ENCODE results near the gene TSHZ2. TPM values are rescaled to one million over a fixed set of nuclear protein-coding genes. Genes with fewer than 3 reads are reported as not detected.

The TSHZ2 gene
- total RNA-seq, 3 donors from 2014 or later (not counting 1 experiment from before 2014, with no cell fraction given) = 1.8 to 1.9 TPM; not detected in 1

- TF ChIP-seq CTCF (IDR thresholded peaks at IDR 0.05) = no peak
- no peaks in the 10 kb centered on the region for H3K4me1 Mint-ChIP-seq
- no peak overlapping the region for H3K27ac ChIP-seq (ENCODE audit: low read length)
- H3K36me3 ChIP-seq (ENCODE audit: control insufficient read depth, insufficient read depth, low read length) = no peaks in the 10 kb centered on the region
- 64% methylated on average over 2 of the region's 2 CpGs for WGBS (ENCODE audit: insufficient coverage)
- intact Hi-C loops (cut with micrococcal nuclease) = no loop called here
- no peak overlapping the region for H3K4me3 Mint-ChIP-seq
- no peak for DNase-seq
- H3K9me3 Mint-ChIP-seq = no peaks in the 10 kb centered on the region
- no peaks in the 10 kb centered on the region for H3K9me3 ChIP-seq (ENCODE audit: control insufficient read depth, insufficient read depth, low read length)
- no peak overlapping the region for H3K27ac Mint-ChIP-seq
- H3K4me3 ChIP-seq (ENCODE audit: low read length) = no peak overlapping the region
- no peaks in the 10 kb centered on the region for H3K27me3 ChIP-seq (ENCODE audit: control insufficient read depth, insufficient read depth, low read length)
- no peaks in the 10 kb centered on the region for H3K36me3 Mint-ChIP-seq
- H3K27me3 Mint-ChIP-seq (ENCODE audit: low read depth in 2 of 2) = peaks cover 3 to 32% of the 10 kb centered on the region in 2 donors
- no peaks in the 10 kb centered on the region for H3K4me1 ChIP-seq (ENCODE audit: control insufficient read depth, insufficient read depth, low read length)
- ATAC-seq = no peak
Measured at GRCh38 chr20:53281557-53282117, 309.5 kb downstream of the TSHZ2 start.

- Mint-ChIP-seq H3K27me3 (ENCODE audit: low read depth in 2 of 2) (peaks cover 3 to 32% of the 10 kb centered on the region in 2 donors), H3K27ac (no peak overlapping the region), H3K9me3 (no peaks in the 10 kb centered on the region), H3K4me1 (no peaks in the 10 kb centered on the region), H3K36me3 (no peaks in the 10 kb centered on the region), H3K4me3 (no peak overlapping the region)
- no peaks in the 10 kb centered on the region for H3K36me3 ChIP-seq (ENCODE audit: control insufficient read depth, insufficient read depth, low read length)
- no peak overlapping the region for H3K4me3 ChIP-seq (ENCODE audit: low read length)
- TF ChIP-seq CTCF (IDR thresholded peaks at IDR 0.05) = no peak
- DNase-seq = no peak
- no peak for ATAC-seq
- H3K9me3 ChIP-seq (ENCODE audit: control insufficient read depth, insufficient read depth, low read length) = no peaks in the 10 kb centered on the region
- H3K4me1 ChIP-seq (ENCODE audit: control insufficient read depth, insufficient read depth, low read length) = no peaks in the 10 kb centered on the region
- intact Hi-C loops (cut with micrococcal nuclease) = no loop called here
- no peaks in the 10 kb centered on the region for H3K27me3 ChIP-seq (ENCODE audit: control insufficient read depth, insufficient read depth, low read length)
- H3K27ac ChIP-seq (ENCODE audit: low read length) = no peak overlapping the region
- 74% methylated on average over 11 of the region's 11 CpGs for WGBS (ENCODE audit: insufficient coverage)
Measured at GRCh38 chr20:53282217-53282955, 310.2 kb downstream of the TSHZ2 start.

- H3K4me1 ChIP-seq (ENCODE audit: control insufficient read depth, insufficient read depth, low read length) = no peaks in the 10 kb centered on the region
- no peak overlapping the region for H3K4me3 Mint-ChIP-seq
- no peaks in the 10 kb centered on the region for H3K4me1 Mint-ChIP-seq
- no peaks in the 10 kb centered on the region for H3K9me3 Mint-ChIP-seq
- DNase-seq (no peak), ATAC-seq (no peak)
- H3K27me3 ChIP-seq (ENCODE audit: control insufficient read depth, insufficient read depth, low read length) = no peaks in the 10 kb centered on the region
- no peak overlapping the region for H3K4me3 ChIP-seq (ENCODE audit: low read length)
- 78% methylated on average over 2 of the region's 2 CpGs for WGBS (ENCODE audit: insufficient coverage)
- no peak overlapping the region for H3K27ac Mint-ChIP-seq
- intact Hi-C loops (cut with micrococcal nuclease) = no loop called here
- no peak overlapping the region for H3K27ac ChIP-seq (ENCODE audit: low read length)
- H3K36me3 ChIP-seq (ENCODE audit: control insufficient read depth, insufficient read depth, low read length) = no peaks in the 10 kb centered on the region
- no peaks in the 10 kb centered on the region for H3K36me3 Mint-ChIP-seq
- no peaks in the 10 kb centered on the region for H3K9me3 ChIP-seq (ENCODE audit: control insufficient read depth, insufficient read depth, low read length)
- no peak for TF ChIP-seq CTCF (IDR thresholded peaks at IDR 0.05)
- peaks cover 3 to 26% of the 10 kb centered on the region in 2 donors for H3K27me3 Mint-ChIP-seq (ENCODE audit: low read depth in 2 of 2)
Measured at GRCh38 chr20:53283011-53283410, 310.9 kb downstream of the TSHZ2 start.
